Measurements from ENCODE around the gene FXYD5. TPM values are rescaled to one million over a fixed set of nuclear protein-coding genes. Genes with fewer than 3 reads are reported as not detected.

FXYD5 gene
- total RNA-seq, 2 experiments from 2014 or later, result 272 to 275 TPM

- peak; percentile 83 for DNase-seq
- H3K27me3 Mint-ChIP-seq, result no peaks in the 10 kb centered on the region
- H3K9me3 Mint-ChIP-seq, result no peaks in the 10 kb centered on the region
- H3K4me3 Mint-ChIP-seq, result peak overlapping the region; percentile 97
- H3K27ac Mint-ChIP-seq, result peak overlapping the region; percentile 99
- H3K36me3 Mint-ChIP-seq, result peaks cover 36% of the 10 kb centered on the region
- peaks cover 35% of the 10 kb centered on the region for H3K4me1 Mint-ChIP-seq
Measured at GRCh38 chr19:35153701-35154524, 622 bp upstream of the FXYD5 start.

DNA sequence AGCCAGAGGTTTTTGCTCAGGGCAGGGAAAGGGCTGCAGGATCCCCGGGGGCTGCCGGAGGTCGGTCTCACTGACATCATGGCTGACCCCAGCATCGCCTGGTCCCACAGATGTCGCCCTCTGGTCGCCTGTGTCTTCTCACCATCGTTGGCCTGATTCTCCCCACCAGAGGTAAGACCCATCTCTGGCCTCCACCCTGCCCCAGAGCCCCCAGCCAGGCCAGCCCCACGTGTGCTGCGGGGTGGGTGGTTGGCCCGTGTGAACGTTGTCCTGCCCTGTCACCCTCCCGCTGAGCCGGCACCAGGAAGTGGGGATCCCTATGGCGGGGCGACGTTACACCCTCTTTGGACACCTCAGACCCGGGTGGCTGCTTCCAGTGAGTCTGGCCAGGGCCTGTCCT, 906 bp downstream of the FXYD5 start:
- H3K27me3 Mint-ChIP-seq, result no peaks in the 10 kb centered on the region
- H3K9me3 Mint-ChIP-seq, result peaks cover under 1% of the 10 kb centered on the region
- DNase-seq, result peak; percentile 53
- peak overlapping the region; percentile 97 for H3K4me3 Mint-ChIP-seq
- H3K27ac Mint-ChIP-seq, result peak overlapping the region; percentile 99
- H3K4me1 Mint-ChIP-seq, result peaks cover 42% of the 10 kb centered on the region
- H3K36me3 Mint-ChIP-seq, result peaks cover 51% of the 10 kb centered on the region

- Mint-ChIP-seq H3K27me3 (no peaks in the 10 kb centered on the region), H3K9me3 (peaks cover 2% of the 10 kb centered on the region), H3K4me1 (peaks cover 44% of the 10 kb centered on the region), H3K4me3 (peak overlapping the region; percentile 97), H3K27ac (peak overlapping the region; percentile 99), H3K36me3 (peaks cover 58% of the 10 kb centered on the region)
- DNase-seq, result no peak
Measured at GRCh38 chr19:35155981-35156672, 1.6 kb downstream of the FXYD5 start.

GRCh38 chr19:35156673-35157014, 2.1 kb downstream of the FXYD5 start:
- DNase-seq, result no peak
- no peaks in the 10 kb centered on the region for H3K27me3 Mint-ChIP-seq
- H3K9me3 Mint-ChIP-seq, result peaks cover 6% of the 10 kb centered on the region
- peaks cover 63% of the 10 kb centered on the region for H3K36me3 Mint-ChIP-seq
- peak overlapping the region; percentile 97 for H3K4me3 Mint-ChIP-seq
- peak overlapping the region; percentile 99 for H3K27ac Mint-ChIP-seq
- H3K4me1 Mint-ChIP-seq, result peaks cover 47% of the 10 kb centered on the region

DNA sequence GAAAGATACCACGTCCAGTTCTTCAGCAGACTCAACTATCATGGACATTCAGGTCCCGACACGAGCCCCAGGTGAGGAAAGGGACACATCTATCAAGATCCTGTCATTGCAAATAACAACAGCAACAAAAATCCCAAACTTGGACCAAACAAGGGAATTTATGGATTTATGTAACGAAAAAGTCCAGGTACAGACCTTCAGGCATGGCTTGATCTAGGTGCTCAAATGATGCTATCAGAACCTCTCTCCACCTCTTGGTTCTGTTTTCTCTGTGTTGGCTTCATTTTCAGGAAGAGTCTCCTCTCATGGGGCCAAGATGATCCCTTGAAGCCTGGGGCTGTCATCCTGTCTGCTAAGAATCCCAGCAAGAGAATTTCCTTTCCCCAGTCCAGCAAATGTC, 2.9 kb downstream of the FXYD5 start:
- Mint-ChIP-seq H3K9me3 (peaks cover 12% of the 10 kb centered on the region), H3K27ac (peak overlapping the region; percentile 99), H3K36me3 (peaks cover 71% of the 10 kb centered on the region), H3K4me3 (peak overlapping the region; percentile 97), H3K4me1 (peaks cover 46% of the 10 kb centered on the region), H3K27me3 (no peaks in the 10 kb centered on the region)
- DNase-seq, result no peak

- H3K4me3 Mint-ChIP-seq, result no peak overlapping the region
- peaks cover 93% of the 10 kb centered on the region for H3K36me3 Mint-ChIP-seq
- H3K27me3 Mint-ChIP-seq, result no peaks in the 10 kb centered on the region
- H3K4me1 Mint-ChIP-seq, result peaks cover 37% of the 10 kb centered on the region
- H3K9me3 Mint-ChIP-seq, result peaks cover 25% of the 10 kb centered on the region
- DNase-seq, result no peak
- H3K27ac Mint-ChIP-seq, result no peak overlapping the region
Measured at GRCh38 chr19:35159606-35160005, 5.1 kb downstream of the FXYD5 start.

DNA sequence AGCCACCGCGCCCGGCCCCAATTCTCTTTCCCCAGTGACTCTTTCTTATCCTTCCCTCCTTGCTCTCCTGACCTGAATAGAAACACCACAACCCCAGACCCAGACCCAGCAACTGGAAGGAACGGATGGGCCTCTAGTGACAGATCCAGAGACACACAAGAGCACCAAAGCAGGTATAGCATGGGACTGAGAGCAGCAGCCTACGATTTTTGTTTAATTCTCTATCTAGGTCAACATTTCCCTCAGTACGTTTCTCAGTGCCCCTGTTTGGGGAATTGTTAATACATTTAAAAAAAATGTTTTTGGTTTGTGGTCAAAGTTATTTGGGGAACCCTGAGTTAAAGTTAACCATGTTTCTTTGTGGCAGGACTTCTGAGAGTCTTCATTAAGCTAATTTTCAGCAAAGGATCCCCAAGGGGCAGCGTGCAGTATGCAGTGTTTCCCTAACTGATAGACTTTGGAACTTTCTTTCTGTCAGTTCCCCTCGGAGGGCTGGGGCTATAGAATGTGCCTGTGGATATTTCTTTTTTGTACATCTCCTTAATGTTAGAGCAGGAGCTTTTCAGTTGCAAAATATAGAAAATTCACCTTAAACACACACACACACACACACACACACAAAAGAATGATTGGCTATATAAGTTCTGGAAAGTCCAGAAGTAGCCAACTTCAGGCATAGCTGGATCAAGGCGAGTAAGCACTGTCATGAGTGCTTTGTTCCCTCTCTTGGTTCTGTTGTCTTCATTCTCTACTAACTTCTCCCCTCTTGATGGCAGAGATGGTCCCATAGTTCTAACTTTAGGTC, 6.3 kb downstream of the FXYD5 start:
- H3K36me3 Mint-ChIP-seq, result peaks cover 98% of the 10 kb centered on the region
- peak overlapping the region; percentile 65 for H3K27ac Mint-ChIP-seq
- H3K9me3 Mint-ChIP-seq, result peaks cover 32% of the 10 kb centered on the region
- peaks cover 37% of the 10 kb centered on the region for H3K4me1 Mint-ChIP-seq
- no peaks in the 10 kb centered on the region for H3K27me3 Mint-ChIP-seq
- H3K4me3 Mint-ChIP-seq, result no peak overlapping the region
- DNase-seq, result no peak

DNA sequence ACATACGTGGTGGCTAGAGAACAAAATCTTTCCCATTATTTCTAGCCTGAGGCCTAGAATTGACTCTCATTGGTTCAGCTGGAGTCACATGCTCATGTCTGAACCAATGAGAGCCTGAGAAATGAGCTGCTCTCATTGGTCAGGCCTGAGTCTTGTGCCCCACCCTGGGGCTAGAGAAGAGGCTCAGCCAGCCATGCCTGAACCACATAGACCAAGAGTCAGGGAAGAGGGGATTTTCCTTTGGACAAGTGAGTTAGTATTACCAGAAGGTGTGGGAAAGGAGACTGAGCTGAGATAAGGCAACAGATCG, 6.9 kb downstream of the FXYD5 start:
- Mint-ChIP-seq H3K4me1 (peaks cover 34% of the 10 kb centered on the region), H3K27me3 (no peaks in the 10 kb centered on the region), H3K4me3 (no peak overlapping the region), H3K27ac (peak overlapping the region; percentile 55), H3K9me3 (peaks cover 38% of the 10 kb centered on the region), H3K36me3 (peaks cover 98% of the 10 kb centered on the region)
- DNase-seq, result no peak

DNA sequence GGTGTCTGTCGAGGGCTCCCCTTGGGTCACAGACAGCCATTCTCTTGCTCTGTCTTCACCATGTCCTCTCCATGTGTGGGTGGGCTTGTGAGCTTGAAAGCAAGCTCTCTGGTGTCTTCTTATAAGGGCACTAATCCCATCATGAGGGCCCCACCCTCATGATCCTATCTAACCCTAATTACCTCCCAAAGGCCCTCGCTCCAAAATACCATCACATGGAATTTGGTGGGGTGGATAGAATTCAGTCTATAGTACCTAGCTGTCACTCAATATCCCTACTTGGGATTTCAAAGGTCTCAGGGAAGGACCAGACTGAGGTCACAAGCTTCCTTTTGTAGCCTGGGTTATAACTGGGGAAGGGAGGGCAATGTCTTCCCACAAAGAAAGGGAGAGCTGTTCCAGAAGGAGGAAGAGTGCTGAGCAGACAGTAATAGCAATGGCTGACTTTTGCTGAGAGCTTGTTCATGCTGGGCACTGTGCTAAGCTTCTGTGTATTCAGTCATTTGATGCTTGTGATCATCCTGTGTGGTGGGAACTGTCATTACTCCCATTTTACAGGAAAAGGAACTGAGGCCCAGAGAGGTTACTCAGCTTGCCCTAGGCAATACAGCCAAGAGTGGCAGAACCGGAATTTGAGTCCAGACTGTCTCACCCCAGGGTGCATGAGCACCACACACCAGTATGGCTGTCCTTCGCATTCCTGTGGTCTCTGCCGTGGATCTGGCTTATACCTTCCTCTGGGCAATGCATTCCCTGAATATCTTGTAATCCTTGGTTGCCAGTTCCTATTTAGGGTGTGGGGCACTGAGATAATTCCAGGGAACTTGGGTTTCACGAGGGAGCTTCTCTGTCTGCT, 8.2 kb downstream of the FXYD5 start:
- peaks cover 95% of the 10 kb centered on the region for H3K36me3 Mint-ChIP-seq
- DNase-seq, result no peak
- H3K9me3 Mint-ChIP-seq, result peaks cover 41% of the 10 kb centered on the region
- H3K27ac Mint-ChIP-seq, result peak overlapping the region; percentile 28
- no peak overlapping the region for H3K4me3 Mint-ChIP-seq
- peaks cover 32% of the 10 kb centered on the region for H3K4me1 Mint-ChIP-seq
- H3K27me3 Mint-ChIP-seq, result no peaks in the 10 kb centered on the region

DNA sequence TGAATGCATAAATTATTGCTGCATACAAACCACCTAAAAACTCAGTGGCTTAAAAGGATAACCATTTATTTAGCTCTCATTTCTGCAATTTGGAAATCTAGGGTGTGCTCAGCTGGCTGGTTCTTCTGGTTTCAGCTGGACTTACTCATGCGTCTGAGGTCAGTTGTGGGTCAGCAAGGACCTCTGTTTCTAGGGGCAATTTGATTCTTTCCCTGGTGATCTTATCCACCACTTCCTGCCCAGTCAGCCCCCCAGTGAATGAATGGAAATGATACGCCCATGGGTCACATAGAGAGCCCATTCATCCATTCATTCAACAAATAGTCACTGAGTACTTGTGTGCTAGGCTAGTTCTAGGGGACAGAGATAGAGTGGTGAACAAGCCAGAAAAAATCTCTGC, 9.9 kb downstream of the FXYD5 start:
- peaks cover 41% of the 10 kb centered on the region for H3K9me3 Mint-ChIP-seq
- H3K36me3 Mint-ChIP-seq, result peaks cover 86% of the 10 kb centered on the region
- H3K4me3 Mint-ChIP-seq, result no peak overlapping the region
- no peak for DNase-seq
- H3K27ac Mint-ChIP-seq, result peak overlapping the region; percentile 51
- no peaks in the 10 kb centered on the region for H3K27me3 Mint-ChIP-seq
- H3K4me1 Mint-ChIP-seq, result peaks cover 21% of the 10 kb centered on the region

- Mint-ChIP-seq H3K9me3 (peaks cover 41% of the 10 kb centered on the region), H3K36me3 (peaks cover 83% of the 10 kb centered on the region), H3K27ac (peak overlapping the region; percentile 26), H3K27me3 (no peaks in the 10 kb centered on the region), H3K4me1 (peaks cover 22% of the 10 kb centered on the region), H3K4me3 (no peak overlapping the region)
- DNase-seq, result no peak
Measured at GRCh38 chr19:35165200-35166058, 10.9 kb downstream of the FXYD5 start.

DNA sequence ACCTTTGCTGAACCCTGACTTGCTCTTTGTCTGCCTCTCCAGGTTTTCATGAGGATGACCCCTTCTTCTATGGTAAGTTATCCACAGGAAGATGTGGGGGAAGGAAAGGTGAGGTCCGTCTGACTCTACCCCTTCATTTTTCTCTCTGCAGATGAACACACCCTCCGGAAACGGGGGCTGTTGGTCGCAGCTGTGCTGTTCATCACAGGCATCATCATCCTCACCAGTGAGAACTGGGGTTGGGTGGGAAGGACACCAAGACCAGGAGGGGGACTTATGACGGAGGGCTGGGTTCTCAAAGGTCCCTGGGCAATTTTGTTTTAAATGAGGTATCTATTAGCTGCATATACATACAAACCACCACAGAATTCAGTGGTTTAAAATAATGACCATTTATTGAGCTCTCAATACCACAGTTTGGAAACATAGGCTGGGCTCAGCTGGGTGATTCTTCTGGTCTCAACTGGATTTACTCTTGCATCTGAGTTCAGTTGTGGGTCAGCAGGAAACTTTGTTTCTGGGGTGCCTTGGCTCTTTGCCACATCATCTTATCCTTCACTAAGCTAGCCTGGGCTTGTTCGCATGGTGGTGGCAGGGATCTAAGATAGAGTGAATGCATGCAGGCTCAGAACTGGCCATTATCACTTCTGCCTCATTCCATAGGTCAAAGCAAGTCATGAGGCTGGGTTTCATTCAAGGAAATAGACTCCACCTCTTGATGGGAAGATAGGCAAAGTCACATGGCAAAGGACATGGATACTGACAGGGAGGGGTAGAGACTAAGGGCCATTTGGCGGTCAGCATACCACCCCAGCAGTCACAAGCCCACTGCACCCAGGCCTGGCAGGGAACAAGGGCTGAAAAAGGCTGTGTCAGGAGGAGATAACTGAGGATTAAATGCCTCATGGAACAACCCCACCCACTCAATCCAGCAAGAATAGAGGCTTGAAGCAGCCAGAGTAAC, 11.8 kb downstream of the FXYD5 start:
- no peaks in the 10 kb centered on the region for H3K27me3 Mint-ChIP-seq
- no peak for DNase-seq
- peak overlapping the region; percentile 78 for H3K27ac Mint-ChIP-seq
- H3K4me1 Mint-ChIP-seq, result peaks cover 19% of the 10 kb centered on the region
- H3K9me3 Mint-ChIP-seq, result peaks cover 37% of the 10 kb centered on the region
- no peak overlapping the region for H3K4me3 Mint-ChIP-seq
- H3K36me3 Mint-ChIP-seq, result peaks cover 77% of the 10 kb centered on the region

Measured in activated naive CD8-positive, alpha-beta T cell treated with anti-CD3 and anti-CD28 coated beads for 36 hours (primary cell).